DND-41 (cell line): Measurements from ENCODE around the gene ARHGEF12.

Source experiments
- ATAC-seq: fragments of 200-7000 bp; cut with Tn5 transposase; 3 replicates; pipeline ENCODE4 v1.9.1; 2021; ENCODE audit warnings: low read depth; ENCODE audit not compliant: insufficient read depth
- DNase-seq: peaks from one replicate; pipeline ENCODE4 v3.0.0-alpha.2; 2020
- H2AFZ ChIP-seq: 2 replicates; pipeline ENCODE4 v1.6.0; 2012; ENCODE audit warnings: low read depth, low read length
- H3K27ac ChIP-seq: 2 replicates; pipeline ENCODE4 v1.5.1; 2012; ENCODE audit warnings: low read length, inconsistent platforms
- H3K27me3 ChIP-seq: fragments of 200-600 bp; sonication (generic); 2 replicates; pipeline ENCODE4 v1.6.0; 2012; ENCODE audit warnings: low read length, mild to moderate bottlenecking, inconsistent platforms; ENCODE audit not compliant: insufficient read depth, poor library complexity
- H3K36me3 ChIP-seq: 2 replicates; pipeline ENCODE4 v1.5.1; 2012; ENCODE audit warnings: low read length, inconsistent platforms; ENCODE audit not compliant: insufficient read depth
- H3K4me1 ChIP-seq: 2 replicates; pipeline ENCODE4 v1.5.1; 2012; ENCODE audit warnings: mild to moderate bottlenecking, low read length; ENCODE audit not compliant: insufficient read depth
- H3K4me2 ChIP-seq: 2 replicates; pipeline ENCODE4 v1.6.0; 2012; ENCODE audit warnings: mild to moderate bottlenecking, moderate library complexity, low read length, inconsistent platforms; ENCODE audit not compliant: insufficient read depth
- H3K4me3 ChIP-seq, 2 experiments: fragments of 200-600 bp in 1 of 2; shearing (Covaris generic) in 1 of 2; 2 replicates each; pipeline ENCODE4 v1.5.1; 2012 to 2016; ENCODE audit warnings: inconsistent platforms in 2 of 2, low read length in 2 of 2, mild to moderate bottlenecking in 2 of 2, low read depth in 1 of 2, moderate library complexity in 1 of 2
- H3K79me2 ChIP-seq: 2 replicates; pipeline ENCODE4 v1.6.0; 2012; ENCODE audit warnings: low read length, inconsistent platforms; ENCODE audit not compliant: insufficient read depth
- H3K9ac ChIP-seq: 2 replicates; pipeline ENCODE4 v1.6.0; 2012; ENCODE audit warnings: low read depth, mild to moderate bottlenecking, inconsistent platforms, low read length, moderate library complexity
- H3K9me3 ChIP-seq: 2 replicates; pipeline ENCODE4 v1.5.1; 2012; ENCODE audit warnings: low read length, moderate library complexity, mild to moderate bottlenecking, inconsistent platforms; ENCODE audit not compliant: insufficient read depth, severe bottlenecking
- H4K20me1 ChIP-seq: 2 replicates; pipeline ENCODE4 v1.6.0; 2012; ENCODE audit warnings: low read length; ENCODE audit not compliant: insufficient read depth
- EZH2 ChIP-seq: IDR thresholded peaks from 3 replicates; pipeline ENCODE4 v1.6.1; 2012; ENCODE audit warnings: borderline replicate concordance, low read depth, mild to moderate bottlenecking, moderate library complexity, low read length, inconsistent platforms; ENCODE audit not compliant: severe bottlenecking
- TF ChIP-seq, protein P1 (sequence below): IDR thresholded peaks from 2 replicates; pipeline ENCODE4 v1.5.1; 2012; ENCODE audit warnings: borderline replicate concordance, low read length, moderate library complexity, mild to moderate bottlenecking; ENCODE audit not compliant: poor library complexity, severe bottlenecking; ENCODE audit errors: extremely low read depth

Gene ARHGEF12

DNA sequence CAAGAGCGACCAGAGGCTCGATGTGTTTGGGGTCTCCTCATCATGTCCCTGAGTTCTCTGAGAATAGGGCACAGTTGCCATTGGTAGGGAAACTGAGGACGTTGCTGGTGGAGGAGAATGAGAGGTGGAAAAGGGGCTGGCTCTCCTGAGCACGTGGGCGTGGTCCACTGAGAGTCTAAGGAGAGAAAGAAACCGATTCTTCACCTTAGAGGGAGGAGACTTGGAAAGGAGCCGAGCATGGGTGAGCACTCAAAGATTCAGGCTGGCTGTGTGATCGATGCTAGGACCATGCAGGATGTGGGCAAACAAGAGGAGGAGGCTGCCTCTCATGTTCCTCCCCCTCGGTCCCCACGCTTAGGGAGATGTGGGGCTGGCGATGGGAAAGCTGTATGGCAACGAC lies 30.9 kb upstream of the ARHGEF12 start:
- no peaks in the 10 kb centered on the region for H3K9me3 ChIP-seq
- H3K79me2 ChIP-seq = no peaks in the 10 kb centered on the region
- no peaks in the 10 kb centered on the region for H3K4me1 ChIP-seq
- no peak overlapping the region for H3K4me3 ChIP-seq
- DNase-seq (no peak), ATAC-seq (no peak)
- no peak overlapping the region for H2AFZ ChIP-seq
- H3K4me2 ChIP-seq = no peak overlapping the region
- H3K27ac ChIP-seq = no peak overlapping the region
- H3K27me3 ChIP-seq = peaks cover 34% of the 10 kb centered on the region
- TF ChIP-seq, protein P1, sequence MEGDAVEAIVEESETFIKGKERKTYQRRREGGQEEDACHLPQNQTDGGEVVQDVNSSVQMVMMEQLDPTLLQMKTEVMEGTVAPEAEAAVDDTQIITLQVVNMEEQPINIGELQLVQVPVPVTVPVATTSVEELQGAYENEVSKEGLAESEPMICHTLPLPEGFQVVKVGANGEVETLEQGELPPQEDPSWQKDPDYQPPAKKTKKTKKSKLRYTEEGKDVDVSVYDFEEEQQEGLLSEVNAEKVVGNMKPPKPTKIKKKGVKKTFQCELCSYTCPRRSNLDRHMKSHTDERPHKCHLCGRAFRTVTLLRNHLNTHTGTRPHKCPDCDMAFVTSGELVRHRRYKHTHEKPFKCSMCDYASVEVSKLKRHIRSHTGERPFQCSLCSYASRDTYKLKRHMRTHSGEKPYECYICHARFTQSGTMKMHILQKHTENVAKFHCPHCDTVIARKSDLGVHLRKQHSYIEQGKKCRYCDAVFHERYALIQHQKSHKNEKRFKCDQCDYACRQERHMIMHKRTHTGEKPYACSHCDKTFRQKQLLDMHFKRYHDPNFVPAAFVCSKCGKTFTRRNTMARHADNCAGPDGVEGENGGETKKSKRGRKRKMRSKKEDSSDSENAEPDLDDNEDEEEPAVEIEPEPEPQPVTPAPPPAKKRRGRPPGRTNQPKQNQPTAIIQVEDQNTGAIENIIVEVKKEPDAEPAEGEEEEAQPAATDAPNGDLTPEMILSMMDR = no peak
- TF ChIP-seq EZH2 = no peak
- H3K36me3 ChIP-seq = no peaks in the 10 kb centered on the region
- H4K20me1 ChIP-seq = peaks cover 25% of the 10 kb centered on the region
- no peak overlapping the region for H3K9ac ChIP-seq

DNA sequence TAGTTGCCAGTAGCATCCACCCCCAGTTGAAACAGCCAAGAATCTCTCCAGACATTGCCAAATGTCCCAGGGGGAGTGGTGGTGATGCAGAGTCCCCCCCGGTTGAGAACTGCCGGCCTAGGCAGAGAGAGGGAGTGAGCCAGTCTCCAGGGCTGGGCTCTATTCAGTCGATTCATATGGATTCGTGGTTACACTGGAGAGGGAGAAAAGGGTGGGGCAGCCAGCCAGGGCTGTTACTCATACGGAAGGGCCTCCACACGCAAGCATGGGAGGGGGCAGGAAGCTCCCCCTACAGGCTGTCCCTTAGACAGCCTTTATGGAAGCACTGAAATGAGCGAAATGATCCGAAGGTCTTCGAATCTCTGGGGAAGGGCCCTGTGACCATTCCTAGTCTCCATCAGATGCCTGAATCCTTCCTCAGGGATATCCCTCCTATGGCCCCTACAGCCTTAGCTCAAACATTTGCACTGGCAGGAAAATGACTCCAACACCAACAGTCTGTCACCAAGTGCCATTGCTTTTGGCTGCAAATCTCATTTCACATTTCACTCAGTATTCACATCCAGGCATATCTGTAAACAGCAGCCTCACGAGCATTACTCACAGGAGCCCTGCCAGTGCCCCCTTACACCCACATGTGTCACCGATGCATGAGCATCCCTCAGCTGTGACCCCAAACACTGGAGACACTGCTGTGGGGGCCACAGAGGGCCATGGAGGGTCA lies 29.5 kb upstream of the ARHGEF12 start:
- DNase-seq (no peak), ATAC-seq (no peak)
- Histone ChIP-seq H4K20me1 (peaks cover 25% of the 10 kb centered on the region), H3K36me3 (no peaks in the 10 kb centered on the region), H3K27me3 (peaks cover 37% of the 10 kb centered on the region), H3K9ac (no peak overlapping the region), H3K4me2 (no peak overlapping the region), H3K27ac (no peak overlapping the region), H3K9me3 (no peaks in the 10 kb centered on the region), H3K4me3 (no peak overlapping the region), H3K4me1 (no peaks in the 10 kb centered on the region), H3K79me2 (no peaks in the 10 kb centered on the region), H2AFZ (no peak overlapping the region)
- TF ChIP-seq EZH2 = no peak
- TF ChIP-seq, protein P1 = no peak

DNA sequence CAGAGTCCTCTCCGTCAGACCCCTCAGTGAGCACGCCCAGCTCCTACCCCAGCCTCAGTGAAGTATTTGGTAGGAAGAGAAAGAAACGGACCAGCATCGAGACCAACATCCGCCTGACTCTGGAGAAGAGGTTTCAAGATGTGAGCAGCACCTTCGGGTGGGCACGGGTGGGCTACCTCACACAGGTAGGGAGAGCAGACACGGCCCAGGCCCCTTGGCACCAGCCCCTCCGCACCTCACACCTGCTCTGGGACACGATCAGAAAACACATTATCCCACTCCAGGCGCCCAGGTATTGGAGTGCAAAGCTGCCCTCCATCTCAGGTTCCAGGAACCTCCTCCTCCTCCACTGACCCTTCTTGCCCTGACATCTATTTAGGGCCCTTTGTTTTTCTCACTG lies 28.7 kb upstream of the ARHGEF12 start:
- Histone ChIP-seq H4K20me1 (peaks cover 20% of the 10 kb centered on the region), H3K79me2 (no peaks in the 10 kb centered on the region), H3K27ac (no peak overlapping the region), H3K27me3 (peaks cover 34% of the 10 kb centered on the region), H3K4me3 (no peak overlapping the region), H3K4me1 (no peaks in the 10 kb centered on the region), H2AFZ (no peak overlapping the region), H3K36me3 (no peaks in the 10 kb centered on the region), H3K9ac (no peak overlapping the region), H3K4me2 (no peak overlapping the region), H3K9me3 (no peaks in the 10 kb centered on the region)
- TF ChIP-seq, protein P1 = no peak
- no peak for TF ChIP-seq EZH2
- ATAC-seq = no peak
- DNase-seq = no peak
